OCI-LY3 (cell line): Measurements from ENCODE around the gene PEMT.

Experiments used
- H2AFZ ChIP-seq: fragments of 200-600, 300-600 bp; shearing (Covaris generic); 2 replicates; pipeline ENCODE4 v1.6.0; 2014; ENCODE audit warnings: antibody characterized with exemption, low read depth, low read length
- H3K27ac ChIP-seq: fragments of 200-600, 300-600 bp; sonication (generic); 2 replicates; pipeline ENCODE4 v1.5.1; 2014; ENCODE audit warnings: mild to moderate bottlenecking, low read length, moderate library complexity, mixed read lengths
- H3K27me3 ChIP-seq: fragments of 200-600, 300-600 bp; sonication (generic); 2 replicates; pipeline ENCODE4 v1.6.1; 2014; ENCODE audit warnings: low read depth, low read length, mixed read lengths
- H3K36me3 ChIP-seq: fragments of 200-600, 300-600 bp; sonication (generic); replicated peaks from 2 replicates; pipeline ENCODE3; 2014; ENCODE audit warnings: low read depth, low read length, mixed read lengths
- H3K4me1 ChIP-seq: fragments of 300-600, 200-600 bp; sonication (generic); 2 replicates; pipeline ENCODE4 v1.6.1; 2014; ENCODE audit warnings: low read length, mixed read lengths
- H3K4me2 ChIP-seq: fragments of 200-600, 300-600 bp; sonication (generic); 2 replicates; pipeline ENCODE4 v1.6.1; 2014; ENCODE audit warnings: low read length, mixed read lengths
- H3K4me3 ChIP-seq: fragments of 300-600, 200-600 bp; sonication (generic); 2 replicates; pipeline ENCODE4 v1.5.1; 2014; ENCODE audit warnings: antibody characterized with exemption, mild to moderate bottlenecking, low read length, moderate library complexity
- H3K79me2 ChIP-seq: fragments of 300-600, 200-600 bp; shearing (Covaris generic); 2 replicates; pipeline ENCODE4 v1.6.1; 2014; ENCODE audit warnings: mild to moderate bottlenecking, low read length, mixed read lengths
- H3K9ac ChIP-seq: fragments of 300-600, 200-600 bp; shearing (Covaris generic); 2 replicates; pipeline ENCODE4 v1.6.0; 2014; ENCODE audit warnings: mild to moderate bottlenecking, low read length, moderate library complexity
- H3K9me3 ChIP-seq: fragments of 200-600, 300-600 bp; shearing (Covaris generic); 2 replicates; pipeline ENCODE4 v1.6.1; 2014; ENCODE audit warnings: low read length, mixed read lengths; ENCODE audit not compliant: insufficient read depth
- H4K20me1 ChIP-seq: fragments of 200-600, 300-600 bp; sonication (generic); 2 replicates; pipeline ENCODE4 v1.6.1; 2016; ENCODE audit warnings: low read length, mixed read lengths; ENCODE audit not compliant: insufficient read depth
- CTCF ChIP-seq: fragments of 200-600, 300-600 bp; sonication (generic); IDR thresholded peaks from 2 replicates; pipeline ENCODE4 v1.5.1; 2014; ENCODE audit warnings: antibody characterized with exemption, low read length, low read depth
- EZH2phosphoT487 ChIP-seq: fragments of 200-600 bp; shearing (Covaris generic); IDR thresholded peaks from 2 replicates; pipeline ENCODE4 v1.6.1; 2018; ENCODE audit warnings: antibody characterized with exemption, mixed run types, low read depth

PEMT gene

DNA sequence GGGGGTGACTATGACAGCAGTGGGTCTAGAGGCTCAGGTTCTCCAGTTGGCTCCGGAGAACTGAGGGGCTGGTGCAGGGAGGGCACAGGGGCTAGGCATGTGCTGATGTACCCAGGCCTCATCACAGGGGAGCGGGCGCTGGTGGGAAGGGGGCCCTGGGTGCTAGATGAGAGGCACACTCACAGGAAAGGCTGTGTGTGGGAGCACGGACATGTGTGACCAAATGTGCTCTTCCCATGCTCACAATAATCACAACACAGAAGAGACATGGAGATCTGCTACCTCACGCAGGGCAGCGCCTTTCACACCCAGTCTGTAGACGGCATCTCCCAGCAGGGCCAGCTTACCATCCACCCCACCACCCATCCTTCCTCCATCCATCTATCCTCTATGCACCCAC is 77.9 kb downstream of the PEMT start:
- Histone ChIP-seq H4K20me1 (no peaks in the 10 kb centered on the region), H2AFZ (no peak overlapping the region)

GRCh38 chr17:17512866-17513265 is 78.6 kb downstream of the PEMT start:
- Histone ChIP-seq H3K36me3 (no peaks in the 10 kb centered on the region), H3K4me3 (no peak overlapping the region), H3K9me3 (no peaks in the 10 kb centered on the region), H3K27ac (no peak overlapping the region), H2AFZ (no peak overlapping the region), H3K27me3 (no peaks in the 10 kb centered on the region), H3K4me1 (no peaks in the 10 kb centered on the region), H3K4me2 (no peak overlapping the region), H3K9ac (no peak overlapping the region), H4K20me1 (no peaks in the 10 kb centered on the region), H3K79me2 (no peaks in the 10 kb centered on the region)
- TF ChIP-seq CTCF: no peak
- no peak for TF ChIP-seq EZH2phosphoT487

More for the DNA sequence above, 77.9 kb downstream of the PEMT start:
- no peaks in the 10 kb centered on the region for H3K9me3 ChIP-seq
- H3K79me2 ChIP-seq: no peaks in the 10 kb centered on the region
- H3K27me3 ChIP-seq: no peaks in the 10 kb centered on the region
- no peaks in the 10 kb centered on the region for H3K36me3 ChIP-seq
- no peaks in the 10 kb centered on the region for H3K4me1 ChIP-seq
- H3K27ac ChIP-seq: no peak overlapping the region
- no peak overlapping the region for H3K4me2 ChIP-seq
- no peak overlapping the region for H3K9ac ChIP-seq
- H3K4me3 ChIP-seq: no peak overlapping the region
- no peak for TF ChIP-seq CTCF
- TF ChIP-seq EZH2phosphoT487: no peak

GRCh38 chr17:17511881-17512858 is 79.3 kb downstream of the PEMT start:
- no peaks in the 10 kb centered on the region for H3K9me3 ChIP-seq
- no peak overlapping the region for H3K4me3 ChIP-seq
- H3K27me3 ChIP-seq: no peaks in the 10 kb centered on the region
- no peaks in the 10 kb centered on the region for H3K79me2 ChIP-seq
- H4K20me1 ChIP-seq: no peaks in the 10 kb centered on the region
- TF ChIP-seq EZH2phosphoT487 (no peak), CTCF (no peak)
- H3K27ac ChIP-seq: no peak overlapping the region
- no peak overlapping the region for H3K9ac ChIP-seq
- H3K36me3 ChIP-seq: no peaks in the 10 kb centered on the region
- H3K4me1 ChIP-seq: no peaks in the 10 kb centered on the region
- no peak overlapping the region for H3K4me2 ChIP-seq
- H2AFZ ChIP-seq: no peak overlapping the region

- no peaks in the 10 kb centered on the region for H3K79me2 ChIP-seq
- H4K20me1 ChIP-seq: no peaks in the 10 kb centered on the region
- no peaks in the 10 kb centered on the region for H3K9me3 ChIP-seq
- H3K36me3 ChIP-seq: no peaks in the 10 kb centered on the region
- no peak overlapping the region for H3K4me2 ChIP-seq
- no peak overlapping the region for H3K9ac ChIP-seq
- no peaks in the 10 kb centered on the region for H3K27me3 ChIP-seq
- H3K4me1 ChIP-seq: no peaks in the 10 kb centered on the region
- H3K4me3 ChIP-seq: no peak overlapping the region
- H2AFZ ChIP-seq: no peak overlapping the region
- no peak for TF ChIP-seq EZH2phosphoT487
- TF ChIP-seq CTCF: no peak
- no peak overlapping the region for H3K27ac ChIP-seq
Observed at GRCh38 chr17:17511293-17511741, 80.2 kb downstream of the PEMT start.
